ENCODE data around the gene SHB. TPM values are rescaled to one million over a fixed set of nuclear protein-coding genes. Genes with fewer than 3 reads are reported as not detected.

The SHB gene
- total RNA-seq, 2 donors from 2014 or later = 28.1 to 38.1 TPM

- peak; percentile 49 for DNase-seq
- 85 to 91% methylated on average over 4 to 6 of the region's 6 CpGs for WGBS, 2 experiments (ENCODE audit: insufficient coverage in 1 of 2, insufficient read length in 1 of 2)
- TF ChIP-seq CTCF (conservative IDR thresholded peaks at IDR 0.05) = no peak
- peaks cover 44% of the 10 kb centered on the region for H3K4me1 Mint-ChIP-seq
- Histone ChIP-seq H3K9me3 (ENCODE audit: control insufficient read depth, low read length) (no peaks in the 10 kb centered on the region), H3K4me3 (ENCODE audit: low read length) (no peak overlapping the region), H3K27ac (ENCODE audit: low read depth, low read length) (no peak overlapping the region), H3K4me1 (ENCODE audit: control insufficient read depth, insufficient read depth, low read length) (peaks cover 22% of the 10 kb centered on the region), H3K9ac (ENCODE audit: extremely low read depth, low read length, poor library complexity, severe bottlenecking) (no peak overlapping the region), H3K36me3 (ENCODE audit: control insufficient read depth, insufficient read depth, low read length) (peaks cover 59% of the 10 kb centered on the region), H3K27me3 (ENCODE audit: control insufficient read depth, insufficient read depth, low read length, poor library complexity, severe bottlenecking) (no peaks in the 10 kb centered on the region)
- no peaks in the 10 kb centered on the region for H3K9me3 Mint-ChIP-seq
- no peak overlapping the region for H3K4me3 Mint-ChIP-seq
- H3K27me3 Mint-ChIP-seq (ENCODE audit: insufficient read depth) = no peaks in the 10 kb centered on the region
- no peak overlapping the region for H3K27ac Mint-ChIP-seq
- H3K36me3 Mint-ChIP-seq (ENCODE audit: low read depth) = peaks cover 33% of the 10 kb centered on the region
These were observed 150.3 kb downstream of the SHB start for GRCh38 chr9:37918665-37919170.

GRCh38 chr9:37917801-37918664, 151.0 kb downstream of the SHB start:
- no peak overlapping the region for H3K27ac Mint-ChIP-seq
- no peak for DNase-seq
- H3K4me3 Mint-ChIP-seq = no peak overlapping the region
- H3K9ac ChIP-seq (ENCODE audit: extremely low read depth, low read length, poor library complexity, severe bottlenecking) = no peak overlapping the region
- no peaks in the 10 kb centered on the region for H3K9me3 Mint-ChIP-seq
- H3K4me1 ChIP-seq (ENCODE audit: control insufficient read depth, insufficient read depth, low read length) = peaks cover 18% of the 10 kb centered on the region
- H3K4me3 ChIP-seq (ENCODE audit: low read length) = no peak overlapping the region
- no peak overlapping the region for H3K27ac ChIP-seq (ENCODE audit: low read depth, low read length)
- H3K9me3 ChIP-seq (ENCODE audit: control insufficient read depth, low read length) = no peaks in the 10 kb centered on the region
- no peaks in the 10 kb centered on the region for H3K27me3 Mint-ChIP-seq (ENCODE audit: insufficient read depth)
- peaks cover 37% of the 10 kb centered on the region for H3K4me1 Mint-ChIP-seq
- H3K36me3 Mint-ChIP-seq (ENCODE audit: low read depth) = peaks cover 37% of the 10 kb centered on the region
- peaks cover 59% of the 10 kb centered on the region for H3K36me3 ChIP-seq (ENCODE audit: control insufficient read depth, insufficient read depth, low read length)
- H3K27me3 ChIP-seq (ENCODE audit: control insufficient read depth, insufficient read depth, low read length, poor library complexity, severe bottlenecking) = no peaks in the 10 kb centered on the region
- no peak for TF ChIP-seq CTCF (conservative IDR thresholded peaks at IDR 0.05)
- 93 to 96% methylated on average over 10 to 21 of the region's 21 CpGs for WGBS, 2 experiments (ENCODE audit: insufficient coverage in 1 of 2, insufficient read length in 1 of 2)

- no peak overlapping the region for H3K9ac ChIP-seq (ENCODE audit: extremely low read depth, low read length, poor library complexity, severe bottlenecking)
- Mint-ChIP-seq H3K4me3 (no peak overlapping the region), H3K9me3 (no peaks in the 10 kb centered on the region), H3K4me1 (peaks cover 30% of the 10 kb centered on the region), H3K36me3 (ENCODE audit: low read depth) (peaks cover 37% of the 10 kb centered on the region), H3K27me3 (ENCODE audit: insufficient read depth) (no peaks in the 10 kb centered on the region), H3K27ac (no peak overlapping the region)
- H3K27ac ChIP-seq (ENCODE audit: low read depth, low read length) = no peak overlapping the region
- TF ChIP-seq CTCF (conservative IDR thresholded peaks at IDR 0.05) = no peak
- H3K27me3 ChIP-seq (ENCODE audit: control insufficient read depth, insufficient read depth, low read length, poor library complexity, severe bottlenecking) = no peaks in the 10 kb centered on the region
- DNase-seq = no peak
- peaks cover 11% of the 10 kb centered on the region for H3K4me1 ChIP-seq (ENCODE audit: control insufficient read depth, insufficient read depth, low read length)
- no peak overlapping the region for H3K4me3 ChIP-seq (ENCODE audit: low read length)
- H3K9me3 ChIP-seq (ENCODE audit: control insufficient read depth, low read length) = no peaks in the 10 kb centered on the region
- peaks cover 59% of the 10 kb centered on the region for H3K36me3 ChIP-seq (ENCODE audit: control insufficient read depth, insufficient read depth, low read length)
- 94 to 100% methylated on average over 4 to 8 of the region's 8 CpGs for WGBS, 2 experiments (ENCODE audit: insufficient coverage in 1 of 2, insufficient read length in 1 of 2)
These were observed 151.7 kb downstream of the SHB start for GRCh38 chr9:37917313-37917731.

Measured in endodermal cell (in vitro differentiated cells).